ENCODE data around the gene MORN3.
"Not testable (repeated sequence)": the region's sequence is repeated elsewhere in the genome, so short reads cannot be mapped to it uniquely, and the experiment has no call there.

Gene MORN3, protein sequence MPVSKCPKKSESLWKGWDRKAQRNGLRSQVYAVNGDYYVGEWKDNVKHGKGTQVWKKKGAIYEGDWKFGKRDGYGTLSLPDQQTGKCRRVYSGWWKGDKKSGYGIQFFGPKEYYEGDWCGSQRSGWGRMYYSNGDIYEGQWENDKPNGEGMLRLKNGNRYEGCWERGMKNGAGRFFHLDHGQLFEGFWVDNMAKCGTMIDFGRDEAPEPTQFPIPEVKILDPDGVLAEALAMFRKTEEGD

DNA sequence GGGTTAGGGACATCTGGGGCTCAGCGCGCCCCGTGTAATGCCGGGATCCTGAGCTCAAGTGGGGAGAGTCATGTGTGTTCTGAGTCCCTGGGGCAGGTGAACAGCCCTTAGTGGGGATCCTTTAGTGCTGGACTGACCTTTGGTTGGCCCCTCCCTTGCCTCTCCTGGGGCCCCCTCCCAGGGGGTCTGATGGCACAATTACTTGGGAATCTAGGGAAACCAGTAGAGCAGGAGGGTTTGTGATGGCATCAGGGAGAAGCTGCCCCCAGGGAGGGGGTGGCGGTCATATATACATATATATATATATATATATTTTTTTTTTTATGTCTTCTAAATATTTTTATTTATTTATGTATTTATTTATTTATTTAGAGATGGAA is at the start of gene MORN3:
MORN3 (minus strand) TSS at position 134 of the 380 bp plus-strand sequence. CDS start 171 bp downstream, outside the sequence.
- Histone ChIP-seq H3K4me3 (peak within 1 kb of the TSS in 1 of 7 experiments; percentile 1), H3K27ac (peak within 1 kb of the TSS in 11 of 21 experiments; percentile 16 to 63 (median 49))

DNA sequence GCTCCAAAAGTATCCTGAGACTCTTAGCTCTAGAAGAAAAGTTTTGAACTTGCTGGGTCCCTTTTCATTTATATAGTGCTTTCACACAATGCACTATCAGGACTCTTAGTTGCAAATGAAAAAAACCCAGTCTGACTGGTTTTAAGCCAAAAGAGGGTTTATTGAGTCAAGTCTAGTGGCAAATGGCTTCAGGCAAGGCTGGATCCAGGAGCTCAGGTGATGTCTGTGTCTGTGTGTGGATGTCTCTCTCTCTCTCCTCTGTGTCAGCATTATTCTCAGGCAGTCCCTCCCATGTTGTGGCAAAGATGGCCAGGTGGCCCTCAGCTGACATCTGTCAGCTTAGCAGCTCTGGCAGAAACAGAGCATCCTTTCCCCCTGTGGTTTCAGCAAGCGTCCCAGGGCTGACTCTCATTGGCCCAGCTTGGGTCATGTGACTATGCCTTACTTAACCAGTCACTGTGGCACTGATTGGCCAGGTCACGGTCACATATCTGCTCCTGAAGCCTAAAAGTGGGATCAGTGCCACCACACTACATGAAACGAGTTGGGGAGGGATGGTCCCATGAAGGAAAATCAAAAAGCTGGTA is 49.3 kb upstream of the MORN3 start:
- no peak overlapping the region for H3K27ac ChIP-seq

DNA sequence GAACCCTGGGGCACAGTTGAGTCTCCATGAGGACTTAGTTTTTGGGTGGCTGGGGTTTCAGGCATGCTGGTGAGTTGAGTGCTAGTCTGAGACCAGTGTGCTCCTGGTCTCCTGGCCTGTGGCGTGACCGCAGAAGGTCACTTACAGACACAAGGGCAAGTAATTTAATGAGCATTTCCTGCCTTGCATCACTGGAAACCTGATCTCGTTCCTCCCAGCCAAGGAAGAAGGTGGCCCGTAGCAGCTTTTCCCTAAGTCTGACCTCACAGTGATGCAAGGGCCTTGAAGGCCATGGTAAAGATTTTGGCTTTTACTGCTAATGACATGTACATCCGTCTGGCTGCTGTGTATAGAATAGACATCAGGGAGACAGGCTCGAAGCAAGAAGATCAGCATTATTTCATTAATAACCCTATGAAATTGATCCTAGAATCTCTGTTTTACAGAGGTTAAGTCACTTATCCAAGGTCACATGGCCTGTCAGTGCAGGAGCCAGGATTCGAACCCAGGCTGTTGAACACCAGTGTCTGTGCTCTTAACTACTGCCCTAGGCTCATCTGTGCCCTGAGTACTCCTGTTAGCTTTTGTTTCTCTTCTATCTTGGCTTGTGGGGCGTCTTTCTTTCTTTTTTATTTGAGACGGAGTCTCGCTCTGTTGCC is 47.7 kb upstream of the MORN3 start:
- Histone ChIP-seq H3K4me3 (no peak overlapping the region), H3K27ac (no peak overlapping the region)

More for the DNA sequence above, 49.3 kb upstream of the MORN3 start:
- H3K4me3 ChIP-seq: no peak overlapping the region

DNA sequence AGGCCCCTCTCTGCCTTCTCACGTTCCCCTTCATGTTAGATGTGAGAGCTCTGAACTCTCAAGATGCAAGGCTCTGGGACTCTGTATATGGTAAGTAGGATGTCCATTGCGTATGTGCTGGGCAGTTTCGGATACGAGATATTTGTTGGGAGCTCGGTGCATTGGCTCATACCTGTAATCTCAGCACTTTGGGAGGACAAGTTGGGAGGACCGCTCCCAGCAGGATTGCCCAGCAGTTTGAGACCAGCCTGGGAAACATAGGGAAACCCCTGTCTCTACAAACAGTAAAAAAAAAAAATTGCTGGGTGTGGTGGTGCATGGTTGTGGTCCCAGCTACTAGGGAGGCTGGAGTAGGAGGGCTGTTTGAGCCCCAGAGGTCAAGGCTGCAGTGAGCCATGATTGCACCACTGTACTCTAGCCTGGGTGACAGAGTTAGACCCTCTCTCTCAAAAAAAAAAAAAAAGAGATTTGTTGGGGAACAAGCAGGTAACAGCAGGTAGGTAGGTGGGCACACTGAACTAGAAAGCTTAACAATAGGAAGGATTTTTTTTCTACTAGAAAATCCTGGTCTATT is 46.5 kb upstream of the MORN3 start:
- no peak overlapping the region for H3K27ac ChIP-seq
- H3K4me3 ChIP-seq: no peak overlapping the region

DNA sequence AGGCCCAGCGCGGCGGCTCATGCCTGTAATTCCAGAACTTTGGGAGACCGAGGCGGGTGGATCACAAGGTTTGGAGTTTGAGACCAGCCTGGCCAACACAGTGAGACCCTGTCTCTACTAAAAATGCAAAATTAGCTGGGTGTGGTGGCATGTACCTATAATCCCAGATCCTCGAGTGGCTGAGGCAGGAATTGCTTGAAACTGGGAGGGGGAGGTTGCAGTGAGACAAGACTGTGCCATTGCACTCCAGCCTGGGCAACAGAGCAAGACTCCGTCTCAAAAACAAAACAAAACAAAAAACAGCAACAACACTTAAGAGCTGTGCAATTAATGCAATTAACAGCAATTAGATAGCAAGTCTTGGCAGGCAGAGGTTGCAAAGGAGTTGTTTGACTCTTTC is 45.6 kb upstream of the MORN3 start:
- not testable (repeated sequence) for H3K27ac ChIP-seq, H3K4me3 ChIP-seq

DNA sequence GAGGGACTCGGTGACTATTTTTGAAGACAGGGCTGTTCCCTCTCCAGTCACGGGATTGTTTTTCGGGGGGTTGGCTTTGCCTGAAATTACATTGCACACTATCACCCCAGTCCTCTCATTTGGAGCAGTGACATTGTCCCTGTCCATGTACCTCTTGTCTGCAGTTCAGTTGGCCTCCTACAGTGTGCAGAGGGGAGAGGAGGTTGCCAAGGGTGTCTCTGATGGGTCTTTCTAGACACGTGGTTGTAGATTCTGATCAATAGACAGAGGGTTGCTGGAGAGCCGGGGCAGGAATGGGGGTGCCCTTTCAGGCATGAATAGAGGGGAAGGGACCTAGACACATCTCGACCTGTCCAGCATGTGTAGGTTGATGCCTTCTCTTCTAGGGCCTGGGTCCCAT is 44.3 kb upstream of the MORN3 start:
- H3K4me3 ChIP-seq: peak overlapping the region in 5 of 7 experiments; percentile 65 to 96 (median 79)
- H3K27ac ChIP-seq: peak overlapping the region in 3 of 21 experiments; percentile 27 to 84 (median 81)

DNA sequence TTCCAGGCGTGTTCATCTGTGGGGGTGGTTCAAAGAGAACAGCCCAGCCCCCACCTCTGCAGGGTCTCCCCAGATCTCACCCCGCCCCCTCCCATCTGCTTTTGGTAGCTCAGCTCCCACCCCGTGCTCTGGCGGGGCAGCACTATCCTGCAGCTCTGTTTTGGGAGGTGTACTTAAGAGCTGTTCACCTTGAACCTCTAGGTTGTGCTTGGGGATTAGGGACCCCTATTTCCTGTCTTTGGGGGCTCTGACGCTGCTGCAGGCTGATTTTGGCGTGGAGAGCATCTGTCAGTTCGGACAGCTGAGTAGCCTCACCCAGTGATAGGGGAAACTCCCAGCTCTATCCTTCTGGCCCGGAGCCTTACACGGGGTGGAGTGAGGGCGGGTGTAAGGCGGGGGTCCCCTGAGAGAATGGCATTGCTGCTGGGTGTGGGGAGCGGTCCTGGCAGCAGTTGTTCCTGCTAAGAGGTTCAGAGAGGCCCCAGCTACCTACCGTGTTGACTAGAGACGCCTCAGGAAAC is 43.9 kb upstream of the MORN3 start:
- Histone ChIP-seq H3K27ac (peak overlapping the region in 18 of 21 experiments; percentile 9 to 92 (median 76)), H3K4me3 (peak overlapping the region; percentile 65 to 96 (median 79))

DNA sequence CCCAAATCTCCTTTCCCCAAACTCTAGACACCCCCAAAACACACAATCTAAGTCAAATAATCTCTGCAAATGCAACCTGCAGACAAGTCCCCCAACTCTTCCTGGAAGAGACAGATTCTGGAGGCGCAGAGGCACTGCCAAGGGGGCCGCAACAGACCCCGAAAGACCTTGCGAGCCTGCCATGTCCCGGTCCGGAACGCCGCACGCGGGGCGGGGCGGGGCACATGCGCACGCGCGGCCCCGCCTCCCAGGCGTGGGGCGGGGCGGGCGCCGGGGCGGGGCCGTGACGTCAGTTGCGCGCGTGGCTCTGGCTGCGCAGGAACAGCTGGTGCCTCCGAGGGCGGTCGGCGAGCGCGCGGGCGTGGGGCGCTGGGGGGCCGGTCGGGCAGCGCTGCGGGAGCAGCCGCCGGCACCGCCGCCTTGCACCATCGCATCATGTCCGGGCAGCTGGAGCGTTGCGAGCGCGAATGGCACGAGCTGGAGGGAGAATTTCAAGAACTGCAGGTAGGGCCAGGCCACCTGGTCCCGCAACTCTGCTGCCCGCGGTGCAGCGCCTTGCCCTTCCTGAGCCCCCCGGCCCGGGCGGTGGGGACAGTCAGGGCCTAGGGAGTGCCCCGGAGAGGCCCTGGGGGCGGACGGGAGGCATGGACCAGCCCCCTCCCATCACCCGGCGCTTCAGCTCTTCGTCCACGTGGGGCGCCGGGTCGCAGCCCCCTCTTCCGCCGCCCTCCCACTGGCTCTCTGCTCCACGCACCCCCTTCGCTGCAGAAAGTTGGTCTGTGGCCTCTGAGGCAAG is 43.2 kb upstream of the MORN3 start, which contains the start of gene TMEM120B:
TMEM120B (plus strand) TSS at position 292 of the 796 bp plus-strand sequence; CDS start at position 436, 144 bp downstream.
- Histone ChIP-seq H3K4me3 (peak within 1 kb of the TSS; percentile 65 to 96 (median 79)), H3K27ac (peak within 1 kb of the TSS in 20 of 21 experiments; percentile 24 to 92 (median 78))

DNA sequence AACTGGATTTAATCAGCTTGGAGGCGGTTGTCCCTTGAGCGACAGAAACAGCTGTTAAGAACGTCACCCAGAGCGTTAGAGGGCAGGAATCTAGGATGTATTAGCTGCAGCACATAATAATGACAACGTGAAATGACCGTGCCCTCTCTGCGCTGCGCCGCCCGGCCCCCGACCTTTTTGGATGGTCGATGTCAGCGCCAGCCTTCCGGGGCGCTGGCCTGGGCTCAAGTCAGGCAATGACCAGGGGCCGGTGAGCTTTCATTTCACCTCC is 42.7 kb upstream of the MORN3 start:
- Histone ChIP-seq H3K27ac (peak overlapping the region in 20 of 21 experiments; percentile 24 to 92 (median 77)), H3K4me3 (peak overlapping the region; percentile 65 to 96 (median 79))

DNA sequence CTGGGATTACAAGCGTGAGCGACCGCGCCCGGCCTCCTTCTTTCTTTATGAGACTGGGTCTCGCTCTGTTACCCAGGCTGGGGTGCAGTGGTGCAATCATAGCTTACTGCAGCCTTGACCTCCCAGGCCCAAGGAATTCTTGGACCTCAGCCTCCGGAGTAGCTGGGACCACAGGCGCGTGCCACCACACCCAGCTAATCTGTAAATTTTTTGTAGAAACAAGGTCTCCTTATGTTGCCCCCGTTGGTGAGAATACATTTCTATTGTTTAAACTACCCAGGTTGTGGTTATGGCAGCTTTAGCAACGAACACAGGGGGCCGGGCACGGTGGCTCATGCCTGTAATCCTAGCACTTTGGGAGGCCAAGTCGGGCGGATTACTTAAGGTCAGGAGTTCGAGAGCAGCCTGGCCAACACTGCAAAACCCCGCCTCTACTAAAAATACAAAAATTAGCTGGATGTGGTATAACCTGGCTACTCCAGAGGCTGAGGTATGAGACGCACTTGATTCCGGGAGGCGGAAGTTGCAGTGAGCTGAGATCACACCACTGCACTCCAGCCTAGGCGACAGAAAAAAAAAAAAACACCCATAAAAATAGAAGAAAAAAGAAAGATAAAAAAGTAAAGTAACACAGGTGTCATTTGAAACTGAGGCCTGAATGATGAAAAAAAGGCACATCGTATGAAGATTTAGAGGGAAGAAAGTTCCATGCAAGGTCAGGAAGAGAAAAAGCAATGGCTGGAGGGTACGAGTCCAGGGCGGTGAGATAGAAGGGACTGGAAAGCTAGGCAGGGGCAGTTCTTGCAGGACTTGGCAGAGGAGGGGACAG is 42.1 kb upstream of the MORN3 start:
- H3K4me3 ChIP-seq: peak overlapping the region; percentile 65 to 96 (median 79)
- peak overlapping the region in 20 of 21 experiments; percentile 24 to 92 (median 77) for H3K27ac ChIP-seq

DNA sequence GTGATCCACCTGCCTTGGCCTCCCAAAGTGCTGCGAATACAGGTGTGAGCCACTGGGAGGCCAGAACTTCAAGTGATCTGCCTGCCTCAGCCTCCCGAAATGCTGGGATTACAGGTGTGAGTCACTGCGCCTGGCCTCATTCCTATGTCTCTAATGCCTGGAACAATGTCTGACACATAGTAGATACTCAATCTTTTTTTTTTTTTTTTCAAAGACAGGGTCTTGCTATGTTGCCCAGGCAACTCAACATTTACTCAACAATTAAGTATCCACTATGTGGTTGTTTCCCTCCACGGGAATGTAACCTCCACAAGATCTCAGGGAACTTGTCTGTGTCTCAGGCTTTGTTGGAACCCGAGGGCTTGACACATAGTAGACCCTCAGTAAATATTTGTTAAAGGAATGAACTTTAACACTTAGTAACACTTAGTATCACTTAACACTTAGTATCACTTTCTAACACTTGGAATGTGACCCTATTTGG is 40.1 kb upstream of the MORN3 start:
- H3K27ac ChIP-seq: no peak overlapping the region
- no peak overlapping the region for H3K4me3 ChIP-seq

DNA sequence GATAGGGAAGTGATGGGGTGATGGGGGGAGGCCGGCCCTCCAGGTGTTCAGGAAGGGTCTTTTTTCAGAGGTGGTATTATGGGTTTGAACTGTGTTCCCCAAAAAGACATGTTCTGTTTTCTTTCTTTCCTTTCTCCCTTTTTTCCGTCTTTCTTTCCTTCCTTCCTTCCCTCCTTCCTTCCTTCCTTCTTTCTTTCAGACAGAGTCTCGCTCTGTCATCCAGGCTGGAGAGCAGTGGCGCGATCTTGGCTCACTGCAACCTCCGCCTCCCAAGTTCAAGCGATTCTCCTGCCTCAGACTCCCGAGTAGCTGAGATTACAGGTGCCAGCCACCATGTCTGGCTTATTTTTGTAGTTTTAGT is 39.6 kb upstream of the MORN3 start:
- not testable (repeated sequence) for H3K4me3 ChIP-seq, H3K27ac ChIP-seq

DNA sequence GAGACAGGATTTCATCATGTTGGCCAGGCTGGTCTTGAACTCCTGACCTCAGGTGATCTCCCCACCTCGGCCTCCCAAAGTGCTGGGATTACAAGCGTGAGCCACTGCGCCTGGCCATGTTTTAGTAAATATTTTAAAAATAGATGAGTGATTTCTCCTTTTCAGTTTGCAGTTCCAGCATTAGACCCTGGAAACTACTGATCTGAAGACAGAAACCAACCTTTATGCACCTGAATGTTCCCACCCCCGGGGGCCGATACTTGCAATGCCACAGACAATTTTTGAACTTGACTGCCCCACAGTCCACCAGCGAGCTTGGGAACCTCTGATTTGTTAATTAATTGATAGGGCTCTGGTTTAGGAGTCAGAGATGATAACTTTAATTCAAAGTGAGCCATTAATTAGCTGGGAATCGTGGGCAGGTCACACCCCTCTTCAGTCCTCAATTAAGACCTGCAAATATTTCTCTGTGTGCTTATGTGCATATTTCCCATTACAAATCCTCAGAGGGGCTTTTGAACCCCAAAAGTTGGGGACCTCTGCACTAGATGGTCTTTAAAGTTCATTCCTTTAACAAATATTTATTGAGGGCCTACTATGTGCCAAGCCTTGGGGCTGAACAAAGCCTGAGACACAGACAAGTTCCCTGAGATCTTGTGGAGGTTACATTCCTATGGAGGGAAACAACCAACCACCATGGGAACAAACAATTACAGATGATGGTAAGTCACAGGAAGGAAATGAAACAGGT is 39.0 kb upstream of the MORN3 start:
- no peak overlapping the region for H3K4me3 ChIP-seq
- H3K27ac ChIP-seq: no peak overlapping the region

DNA sequence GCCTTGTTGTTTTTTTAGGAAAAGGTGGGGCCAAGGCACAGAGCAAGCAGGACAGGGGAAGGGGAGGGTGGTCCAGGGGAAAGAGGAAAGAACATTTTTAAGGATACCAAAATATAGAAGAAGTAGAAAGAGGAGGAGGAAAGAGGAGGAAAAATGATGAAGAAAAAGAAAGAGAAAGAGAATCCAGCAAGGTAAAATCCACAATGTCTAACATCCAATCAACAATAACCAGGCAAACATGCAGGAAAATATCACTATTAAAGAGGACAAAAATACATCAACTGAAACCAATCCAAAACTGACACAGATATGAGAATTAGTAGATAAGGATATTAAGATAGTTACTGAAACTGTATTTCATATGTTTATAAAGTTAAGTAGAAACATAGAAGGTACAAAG is 36.1 kb upstream of the MORN3 start:
- Histone ChIP-seq H3K4me3 (no peak overlapping the region), H3K27ac (no peak overlapping the region)

DNA sequence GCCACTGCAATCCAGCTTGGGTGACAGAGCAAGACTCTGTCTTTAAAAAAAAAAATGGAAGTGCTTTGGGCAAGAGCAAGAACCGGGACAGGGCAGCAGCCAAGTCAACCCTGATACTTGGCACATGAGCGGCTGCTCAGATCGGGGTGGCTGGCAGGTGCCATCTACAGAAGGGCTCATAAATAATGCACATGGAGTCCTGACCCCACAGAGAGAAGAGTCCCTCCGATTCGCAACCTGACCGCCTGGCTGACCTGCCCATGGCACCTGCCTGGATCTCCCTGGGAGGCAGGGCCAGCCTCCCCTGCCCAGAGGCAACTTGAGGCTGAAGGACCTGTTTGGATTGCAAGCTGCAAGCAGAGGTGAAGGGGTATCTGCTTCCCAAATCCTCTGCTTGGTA is 33.5 kb upstream of the MORN3 start:
- no peak overlapping the region for H3K27ac ChIP-seq

DNA sequence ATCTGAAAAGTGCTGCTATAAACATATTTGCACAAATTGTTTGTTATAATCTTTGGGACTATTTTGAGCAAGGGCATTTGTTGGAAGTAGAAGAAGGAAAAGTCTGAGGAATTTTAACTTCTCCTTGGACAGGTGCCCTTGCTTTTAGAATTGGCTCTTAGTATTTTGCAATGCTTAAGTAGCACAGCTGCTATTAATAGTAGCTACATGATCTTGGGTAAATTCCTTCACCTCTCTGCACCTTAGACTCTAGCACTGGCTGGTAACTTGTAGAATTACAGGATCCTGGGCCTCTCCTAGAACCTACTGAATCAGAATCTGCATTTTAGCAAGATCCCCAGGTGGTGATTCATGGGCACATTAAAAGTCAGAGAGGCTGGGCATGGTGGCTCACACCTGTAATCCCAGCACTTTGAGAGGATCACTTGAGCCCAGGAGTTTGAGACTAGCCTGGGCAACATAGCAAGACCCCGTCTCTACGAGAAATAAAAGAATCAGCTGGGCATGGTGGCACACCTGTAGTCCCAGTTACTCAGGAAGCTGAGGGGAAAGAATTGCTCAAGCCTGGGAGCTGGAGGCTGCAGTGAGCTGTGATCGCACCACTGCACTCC is 32.3 kb upstream of the MORN3 start:
- Histone ChIP-seq H3K4me3 (no peak overlapping the region), H3K27ac (no peak overlapping the region)

More for the DNA sequence above, 33.5 kb upstream of the MORN3 start:
- H3K4me3 ChIP-seq: no peak overlapping the region

DNA sequence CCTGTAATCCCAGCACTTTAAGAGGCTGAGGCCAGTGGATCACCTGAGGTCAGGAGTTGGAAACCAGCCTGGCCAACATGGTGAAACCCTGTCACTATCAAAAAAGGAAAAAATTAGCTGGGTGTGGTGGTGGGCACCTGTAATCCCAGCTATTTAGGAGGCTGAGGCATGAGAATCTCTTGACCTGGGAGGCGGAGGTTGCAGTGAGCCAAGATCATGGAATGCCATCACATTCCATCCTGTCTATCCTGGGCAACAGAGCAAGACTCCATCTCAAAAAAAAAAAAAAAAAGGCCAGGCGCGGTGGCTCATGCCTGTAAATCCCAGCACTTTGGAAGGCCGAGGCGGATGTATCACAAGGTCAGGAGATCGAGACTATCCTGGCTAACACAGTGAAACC is 28.4 kb upstream of the MORN3 start:
- H3K27ac ChIP-seq, H3K4me3 ChIP-seq: not testable (repeated sequence)

Data from skin epidermis (tissue), 12 donors.